DOHH2 (cell line): ENCODE data around the gene COMMD7.
"Not testable (repeated sequence)": the region's sequence is repeated elsewhere in the genome, so short reads cannot be mapped to it uniquely, and the experiment has no call there.

Experiments used
- H3F3A ChIP-seq: fragments of 200-600 bp; sonication (generic), shearing (Covaris generic); 2 replicates; pipeline ENCODE4 v1.6.0; 2016; ENCODE audit warnings: antibody characterized with exemption, mild to moderate bottlenecking; ENCODE audit not compliant: control insufficient read depth, insufficient read depth
- H3K27ac ChIP-seq: fragments of 200-600 bp; sonication (generic); 2 replicates; pipeline ENCODE4 v1.5.1; 2014; ENCODE audit warnings: low read depth, mild to moderate bottlenecking, low read length, moderate library complexity
- H3K27me3 ChIP-seq: fragments of 200-600 bp; sonication (generic); 2 replicates; pipeline ENCODE4 v1.6.1; 2014; ENCODE audit warnings: mild to moderate bottlenecking, low read length, mixed read lengths; ENCODE audit not compliant: control insufficient read depth
- H3K36me3 ChIP-seq: fragments of 200-600 bp; sonication (generic); 2 replicates; pipeline ENCODE4 v1.6.1; 2014; ENCODE audit warnings: mild to moderate bottlenecking, low read length, moderate library complexity, mixed read lengths; ENCODE audit not compliant: control insufficient read depth
- H3K4me1 ChIP-seq: fragments of 200-600 bp; sonication (generic); 2 replicates; pipeline ENCODE4 v1.6.1; 2014; ENCODE audit warnings: mild to moderate bottlenecking, low read length, mixed read lengths; ENCODE audit not compliant: control insufficient read depth
- H3K4me2 ChIP-seq: fragments of 200-600 bp; sonication (generic); 2 replicates; pipeline ENCODE4 v1.6.0; 2014; ENCODE audit warnings: mild to moderate bottlenecking, low read length, moderate library complexity
- H3K4me3 ChIP-seq: fragments of 200-600 bp; sonication (generic); 2 replicates; pipeline ENCODE4 v1.5.1; 2014; ENCODE audit warnings: mild to moderate bottlenecking, low read length, mixed read lengths
- H3K79me2 ChIP-seq: fragments of 200-600 bp; sonication (generic); 2 replicates; pipeline ENCODE4 v1.6.1; 2014; ENCODE audit warnings: mild to moderate bottlenecking, low read length, mixed read lengths; ENCODE audit not compliant: control insufficient read depth
- H3K9me2 ChIP-seq: fragments of 200-600 bp; sonication (generic); replicated peaks from 2 replicates; pipeline ENCODE4 v1.6.1; 2014; ENCODE audit warnings: mild to moderate bottlenecking, low read length, mixed read lengths; ENCODE audit not compliant: control insufficient read depth
- H3K9me3 ChIP-seq: fragments of 200-600 bp; sonication (generic); 2 replicates; pipeline ENCODE4 v1.6.1; 2014; ENCODE audit warnings: antibody characterized with exemption, low read length, mixed read lengths; ENCODE audit not compliant: control insufficient read depth, insufficient read depth
- H4K20me1 ChIP-seq: fragments of 200-600 bp; sonication (generic); 2 replicates; pipeline ENCODE4 v1.6.0; 2014; ENCODE audit warnings: low read depth, mild to moderate bottlenecking, antibody characterized with exemption, low read length, moderate library complexity; ENCODE audit not compliant: control insufficient read depth, insufficient read depth
- EZH2phosphoT487 ChIP-seq: fragments of 200-600 bp; sonication (generic); IDR thresholded peaks from 2 replicates; pipeline ENCODE4 v1.6.1; 2017; ENCODE audit warnings: borderline replicate concordance, mild to moderate bottlenecking, antibody characterized with exemption, low read length, moderate library complexity, mixed read lengths
- TF ChIP-seq, protein P1 (sequence below): fragments of 200-600 bp; sonication (generic); IDR thresholded peaks from one replicate; pipeline ENCODE4 v1.5.1; 2014; ENCODE audit warnings: antibody characterized with exemption, mild to moderate bottlenecking, low read depth, low read length; ENCODE audit not compliant: poor library complexity, severe bottlenecking

COMMD7 gene

DNA sequence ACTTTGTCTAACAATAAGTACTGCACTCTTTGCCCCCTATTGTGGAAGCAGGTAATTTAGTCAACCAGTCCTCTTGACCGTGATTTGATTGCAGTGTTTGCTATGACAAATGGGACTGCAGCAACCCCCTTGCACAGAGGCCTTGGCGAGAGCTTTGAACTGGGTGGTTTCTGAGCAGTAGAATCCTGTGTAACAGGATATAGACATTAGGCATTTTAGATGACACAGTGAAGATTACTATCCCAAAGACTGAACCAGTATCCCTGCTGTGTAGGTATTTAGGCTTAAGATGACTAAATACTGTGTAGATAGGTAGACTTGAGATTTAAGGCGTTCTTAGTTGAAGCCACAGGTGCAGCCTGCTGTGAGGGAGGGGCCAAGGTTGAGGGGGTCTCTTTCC, 28.8 kb upstream of the COMMD7 start:
- H3K9me2 ChIP-seq = no peaks in the 10 kb centered on the region
- no peaks in the 10 kb centered on the region for H3K79me2 ChIP-seq
- H3K4me3 ChIP-seq = no peak overlapping the region
- TF ChIP-seq EZH2phosphoT487 = no peak
- TF ChIP-seq, protein P1, sequence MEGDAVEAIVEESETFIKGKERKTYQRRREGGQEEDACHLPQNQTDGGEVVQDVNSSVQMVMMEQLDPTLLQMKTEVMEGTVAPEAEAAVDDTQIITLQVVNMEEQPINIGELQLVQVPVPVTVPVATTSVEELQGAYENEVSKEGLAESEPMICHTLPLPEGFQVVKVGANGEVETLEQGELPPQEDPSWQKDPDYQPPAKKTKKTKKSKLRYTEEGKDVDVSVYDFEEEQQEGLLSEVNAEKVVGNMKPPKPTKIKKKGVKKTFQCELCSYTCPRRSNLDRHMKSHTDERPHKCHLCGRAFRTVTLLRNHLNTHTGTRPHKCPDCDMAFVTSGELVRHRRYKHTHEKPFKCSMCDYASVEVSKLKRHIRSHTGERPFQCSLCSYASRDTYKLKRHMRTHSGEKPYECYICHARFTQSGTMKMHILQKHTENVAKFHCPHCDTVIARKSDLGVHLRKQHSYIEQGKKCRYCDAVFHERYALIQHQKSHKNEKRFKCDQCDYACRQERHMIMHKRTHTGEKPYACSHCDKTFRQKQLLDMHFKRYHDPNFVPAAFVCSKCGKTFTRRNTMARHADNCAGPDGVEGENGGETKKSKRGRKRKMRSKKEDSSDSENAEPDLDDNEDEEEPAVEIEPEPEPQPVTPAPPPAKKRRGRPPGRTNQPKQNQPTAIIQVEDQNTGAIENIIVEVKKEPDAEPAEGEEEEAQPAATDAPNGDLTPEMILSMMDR = no peak
- no peaks in the 10 kb centered on the region; the same call in 1 of the 2 replicates for H3F3A ChIP-seq
- no peak overlapping the region for H3K27ac ChIP-seq
- H3K36me3 ChIP-seq = no peaks in the 10 kb centered on the region
- H3K4me1 ChIP-seq = peaks cover 5% of the 10 kb centered on the region; the same call in 1 of the 2 replicates
- no peak overlapping the region for H3K4me2 ChIP-seq
- no peaks in the 10 kb centered on the region for H4K20me1 ChIP-seq
- no peaks in the 10 kb centered on the region for H3K27me3 ChIP-seq
- H3K9me3 ChIP-seq = no peaks in the 10 kb centered on the region

DNA sequence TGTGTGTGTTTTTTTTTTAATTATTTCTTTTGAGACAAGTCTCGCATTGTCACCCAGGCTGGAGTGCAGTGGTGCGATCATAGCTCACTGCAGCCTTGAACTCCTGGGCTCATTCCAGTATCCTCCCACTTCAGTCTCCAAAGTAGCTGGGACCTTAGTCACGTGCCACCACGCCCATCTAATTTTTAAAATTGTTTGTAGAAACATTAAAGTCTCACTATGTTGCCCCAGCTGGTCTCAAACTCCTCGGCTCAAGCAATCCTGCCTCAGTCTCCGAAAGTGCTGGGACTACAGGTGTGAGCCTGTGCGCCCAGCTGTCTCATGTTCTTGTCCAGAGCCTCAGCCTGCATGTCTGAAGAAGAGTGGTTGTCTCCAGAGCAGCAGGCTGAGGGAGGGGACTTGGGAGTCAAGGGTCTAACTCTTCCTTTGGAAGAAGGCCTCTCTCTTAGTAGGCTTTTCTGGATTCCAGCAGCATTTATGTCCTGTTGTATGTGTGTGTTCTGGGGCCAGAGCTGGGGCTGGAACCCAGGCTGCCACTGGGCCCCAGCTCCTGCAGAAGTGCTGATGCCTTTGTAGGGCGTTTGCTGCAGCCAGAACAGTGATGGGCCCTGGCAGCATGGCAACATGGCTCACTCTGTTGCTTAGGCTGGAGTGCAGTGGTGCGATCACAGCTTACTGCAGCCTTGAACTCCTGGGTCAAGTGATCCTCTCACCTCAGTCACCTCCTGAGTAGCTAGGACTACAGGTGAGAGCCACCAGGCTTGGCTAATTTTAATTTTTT, 24.3 kb upstream of the COMMD7 start:
- H3K9me3 ChIP-seq = no peaks in the 10 kb centered on the region
- H3K4me3 ChIP-seq = no peak overlapping the region
- peaks cover 7% of the 10 kb centered on the region for H3F3A ChIP-seq
- H3K36me3 ChIP-seq = no peaks in the 10 kb centered on the region
- H3K79me2 ChIP-seq = 0 out of 2 replicates have a peak, but pooled peaks cover 2% of the 10 kb centered on the region
- TF ChIP-seq, protein P1 = no peak
- no peak for TF ChIP-seq EZH2phosphoT487
- H3K27ac ChIP-seq = no peak overlapping the region
- no peaks in the 10 kb centered on the region for H3K9me2 ChIP-seq
- H3K27me3 ChIP-seq = peaks cover 12% of the 10 kb centered on the region
- peaks cover 24% of the 10 kb centered on the region for H3K4me1 ChIP-seq
- H4K20me1 ChIP-seq = 0 out of 2 replicates have a peak, but pooled peaks cover 4% of the 10 kb centered on the region
- no peak overlapping the region for H3K4me2 ChIP-seq

DNA sequence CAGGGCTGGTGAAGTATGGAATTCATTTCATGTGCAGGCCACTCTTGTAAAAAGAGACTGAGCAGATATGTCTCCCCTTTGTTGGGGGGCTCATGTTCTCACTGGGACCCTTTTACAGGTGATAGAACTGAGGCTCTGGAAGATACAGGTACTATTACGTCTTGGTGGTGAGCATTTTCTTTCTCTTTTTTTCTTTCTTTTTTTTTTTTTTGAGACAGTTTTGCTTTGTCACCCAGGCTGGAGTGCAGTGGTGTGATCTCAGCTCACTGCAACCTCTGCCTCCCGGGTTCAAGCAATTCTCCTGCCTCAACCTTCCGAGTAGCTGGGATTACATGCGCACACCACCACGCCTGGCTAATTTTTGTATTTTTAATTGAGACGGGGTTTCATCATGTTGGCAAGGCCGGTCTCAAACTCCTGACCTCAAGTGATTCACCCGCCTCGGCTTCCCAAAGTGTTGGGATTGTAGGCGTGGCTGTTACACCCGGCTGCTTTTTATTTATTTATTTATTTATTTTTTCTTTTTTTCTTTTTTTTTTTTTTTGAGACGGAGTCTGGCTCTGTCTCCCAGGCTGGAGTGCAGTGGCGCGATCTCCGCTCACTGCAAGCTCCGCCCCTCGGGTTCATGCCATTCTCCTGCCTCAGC, 22.1 kb upstream of the COMMD7 start:
- H3K9me2 ChIP-seq, H3K9me3 ChIP-seq, H4K20me1 ChIP-seq, H3K79me2 ChIP-seq, H3K36me3 ChIP-seq, H3F3A ChIP-seq, H3K4me3 ChIP-seq, H3K27ac ChIP-seq, H3K4me2 ChIP-seq: not testable (repeated sequence)
- peaks cover 34% of the 10 kb centered on the region for H3K4me1 ChIP-seq
- peaks cover 12% of the 10 kb centered on the region for H3K27me3 ChIP-seq
